Gastrocnemius medialis (tissue), 4 donors: ENCODE results near the gene CTSH. TPM values are rescaled to one million over a fixed set of nuclear protein-coding genes. Genes with fewer than 3 reads are reported as not detected.
"Not testable (repeated sequence)": the region's sequence is repeated elsewhere in the genome, so short reads cannot be mapped to it uniquely, and the experiment has no call there.

Experiments used
- ATAC-seq, 2 donors: fragments of 150-250 bp; one replicate each; pipeline ENCODE4 v1.9.1; 2016
- DNase-seq, 2 donors: peaks; one replicate each; pipeline ENCODE4 v3.0.0-alpha.2; 2019
- H3K27ac ChIP-seq, 4 donors: fragments of 200-600 bp; sonication (generic); 1 replicate in 1 of 4; 2 replicates in 3 of 4; pipeline ENCODE4 v1.5.1; 2016 to 2018; ENCODE audit warnings: mild to moderate bottlenecking in 2 of 4, moderate library complexity in 1 of 4
- H3K27me3 ChIP-seq, 3 donors: fragments of 200-600 bp; sonication (generic) in 2 of 3; 1 replicate in 1 of 3; 2 replicates in 2 of 3; pipeline versions ENCODE4 v1.5.1 to v1.6.0; 2016 to 2019; ENCODE audit warnings: mild to moderate bottlenecking in 1 of 3, moderate library complexity in 1 of 3
- H3K36me3 ChIP-seq, 2 donors: fragments of 200-600 bp; sonication (generic) in 1 of 2; one replicate each; pipeline ENCODE4 v1.5.1; 2017 to 2018
- H3K4me1 ChIP-seq, 2 donors: fragments of 200-600 bp; sonication (generic) in 1 of 2; one replicate each; pipeline ENCODE4 v1.5.1; 2016 to 2017; ENCODE audit warnings: mild to moderate bottlenecking in 2 of 2
- H3K4me3 ChIP-seq, 4 donors: fragments of 200-600 bp; sonication (generic) in 3 of 4; 1 replicate in 1 of 4; 2 replicates in 3 of 4; pipeline ENCODE4 v1.5.1; 2016 to 2019; ENCODE audit warnings: mild to moderate bottlenecking in 2 of 4
- H3K9me3 ChIP-seq, 3 donors: fragments of 200-600 bp; sonication (generic) in 2 of 3; 1 replicate in 1 of 3; 2 replicates in 2 of 3; pipeline ENCODE4 v1.5.1; 2016 to 2019
- POLR2A ChIP-seq, 2 donors: fragments of 450-650 bp; IDR thresholded peaks; one replicate each; pipeline ENCODE4 v1.6.1; 2017; ENCODE audit warnings: antibody characterized with exemption in 2 of 2, mild to moderate bottlenecking in 2 of 2, moderate library complexity in 2 of 2
- in situ Hi-C, 4 donors: fragments of 200-750 bp; cut with MboI; loops; one replicate each; pipeline versions ENCODE4 v1.15.0 to v1.8.0; 2017; ENCODE audit warnings: low sequenced_read_pairs in 4 of 4
- intact Hi-C: fragments of 100-400 bp; cut with DNase I; formaldehyde crosslinking; loops from one replicate; pipeline ENCODE4 v1.15.1; 2023; ENCODE audit warnings: low total_unique reads
- total RNA-seq, 4 donors: library from RNA; depleted of rRNA; stranded (reverse); fragments of >200 nt; gene quantifications; one replicate each; pipeline versions ENCODE4 v1.1.0 to v1.2.3, GENCODE V29; 2016
- TF ChIP-seq, protein P1 (sequence below), 5 experiments: fragments of 450-650 bp in 3 of 5; fragments of 200-600 bp in 2 of 5; sonication (generic) in 2 of 5; IDR thresholded peaks in 4 of 5; conservative IDR thresholded peaks in 1 of 5; 1 replicate in 4 of 5; 2 replicates in 1 of 5; pipeline ENCODE4 v1.5.1; 2016 to 2019; ENCODE audit warnings: antibody characterized with exemption in 5 of 5, mild to moderate bottlenecking in 3 of 5, moderate library complexity in 3 of 5

CTSH gene
- total RNA-seq, 4 donors from 2014 or later = 27.4 to 42.1 (median 29.4) TPM

DNA sequence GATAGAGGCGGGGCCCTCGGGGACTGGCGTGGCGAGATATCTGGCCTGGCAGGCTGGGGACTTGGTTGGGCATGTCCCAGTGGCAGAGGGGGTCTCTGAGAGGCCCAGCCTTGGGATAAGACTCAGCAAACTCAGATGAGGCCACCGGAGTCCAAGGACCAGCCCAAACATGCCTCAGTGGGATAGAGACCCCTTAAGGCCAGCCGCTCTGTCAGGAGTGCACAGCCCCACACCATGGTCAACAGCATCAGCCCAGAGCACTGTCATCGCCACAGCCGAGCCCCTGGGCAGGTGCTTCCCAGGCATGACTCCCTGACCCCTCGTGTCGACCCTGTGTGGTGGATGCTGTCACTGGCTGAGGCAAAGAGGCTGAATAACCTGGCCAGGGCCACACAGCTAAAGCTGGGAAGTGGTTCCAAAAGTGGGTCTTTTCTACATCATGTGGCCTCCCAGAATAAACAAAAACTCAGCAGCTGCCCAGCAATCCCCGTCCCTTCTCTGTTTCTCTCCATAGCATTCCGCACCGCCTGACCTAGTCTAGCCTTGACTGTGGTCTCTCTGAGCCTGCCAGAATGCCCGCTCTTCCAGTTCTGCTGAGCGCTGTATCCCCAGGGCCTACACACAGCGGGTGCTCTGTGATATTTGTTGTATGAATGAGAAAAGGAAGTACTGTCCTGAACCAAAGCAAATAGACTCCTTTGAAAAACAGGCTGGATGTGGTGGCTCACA, 15.1 kb downstream of the CTSH start:
- H3K4me1 ChIP-seq = peaks cover 12% of the 10 kb centered on the region in 2 donors
- ATAC-seq = no peak
- H3K27me3 ChIP-seq = no peaks in the 10 kb centered on the region
- in situ Hi-C loops (no loop called here), intact Hi-C loops (no loop called here)
- TF ChIP-seq, protein P1, sequence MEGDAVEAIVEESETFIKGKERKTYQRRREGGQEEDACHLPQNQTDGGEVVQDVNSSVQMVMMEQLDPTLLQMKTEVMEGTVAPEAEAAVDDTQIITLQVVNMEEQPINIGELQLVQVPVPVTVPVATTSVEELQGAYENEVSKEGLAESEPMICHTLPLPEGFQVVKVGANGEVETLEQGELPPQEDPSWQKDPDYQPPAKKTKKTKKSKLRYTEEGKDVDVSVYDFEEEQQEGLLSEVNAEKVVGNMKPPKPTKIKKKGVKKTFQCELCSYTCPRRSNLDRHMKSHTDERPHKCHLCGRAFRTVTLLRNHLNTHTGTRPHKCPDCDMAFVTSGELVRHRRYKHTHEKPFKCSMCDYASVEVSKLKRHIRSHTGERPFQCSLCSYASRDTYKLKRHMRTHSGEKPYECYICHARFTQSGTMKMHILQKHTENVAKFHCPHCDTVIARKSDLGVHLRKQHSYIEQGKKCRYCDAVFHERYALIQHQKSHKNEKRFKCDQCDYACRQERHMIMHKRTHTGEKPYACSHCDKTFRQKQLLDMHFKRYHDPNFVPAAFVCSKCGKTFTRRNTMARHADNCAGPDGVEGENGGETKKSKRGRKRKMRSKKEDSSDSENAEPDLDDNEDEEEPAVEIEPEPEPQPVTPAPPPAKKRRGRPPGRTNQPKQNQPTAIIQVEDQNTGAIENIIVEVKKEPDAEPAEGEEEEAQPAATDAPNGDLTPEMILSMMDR (IDR thresholded peaks at IDR 0.05 in 4 of 5, conservative IDR thresholded peaks at IDR 0.05 in 1 of 5) = no peak
- no peak for TF ChIP-seq POLR2A (IDR thresholded peaks at IDR 0.05)
- H3K27ac ChIP-seq = no peak overlapping the region
- H3K4me3 ChIP-seq = no peak overlapping the region
- peaks cover 0 to 13% of the 10 kb centered on the region in 2 donors for H3K36me3 ChIP-seq
- no peaks in the 10 kb centered on the region for H3K9me3 ChIP-seq
- no peak for DNase-seq

- no peak for ATAC-seq
- Histone ChIP-seq H3K27ac (no peak overlapping the region), H3K27me3 (no peaks in the 10 kb centered on the region), H3K36me3 (peaks cover 0 to 23% of the 10 kb centered on the region in 2 donors), H3K4me1 (peaks cover 12% of the 10 kb centered on the region in 2 donors), H3K9me3 (no peaks in the 10 kb centered on the region), H3K4me3 (no peak overlapping the region)
- TF ChIP-seq POLR2A (IDR thresholded peaks at IDR 0.05) = no peak
- TF ChIP-seq, protein P1 (IDR thresholded peaks at IDR 0.05 in 4 of 5, conservative IDR thresholded peaks at IDR 0.05 in 1 of 5) = no peak
- in situ Hi-C loops = no loop called here
- DNase-seq = no peak
- intact Hi-C loops = no loop called here
Observed at GRCh38 chr15:78928616-78929093, 16.2 kb downstream of the CTSH start.

DNA sequence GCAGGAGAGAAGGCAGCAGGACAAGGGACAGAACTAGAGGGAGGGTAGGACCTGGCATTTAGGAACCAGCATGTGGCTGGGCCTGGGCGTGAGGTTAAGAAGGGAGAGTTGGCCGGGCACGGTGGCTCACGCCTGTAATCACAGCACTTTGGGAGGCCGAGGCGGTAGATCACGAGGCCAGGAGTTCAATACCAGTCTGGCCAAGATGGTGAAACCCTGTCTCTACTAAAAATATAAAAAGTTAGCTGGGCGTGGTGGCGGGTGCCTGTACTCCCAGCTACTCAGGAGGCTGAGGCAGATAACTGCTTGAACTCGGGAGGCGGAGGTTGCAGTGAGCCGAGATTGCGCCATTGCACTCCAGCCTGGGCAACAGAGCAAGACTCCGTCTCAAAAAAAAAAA, 16.7 kb downstream of the CTSH start:
- in situ Hi-C loops = not testable (repeated sequence)

DNA sequence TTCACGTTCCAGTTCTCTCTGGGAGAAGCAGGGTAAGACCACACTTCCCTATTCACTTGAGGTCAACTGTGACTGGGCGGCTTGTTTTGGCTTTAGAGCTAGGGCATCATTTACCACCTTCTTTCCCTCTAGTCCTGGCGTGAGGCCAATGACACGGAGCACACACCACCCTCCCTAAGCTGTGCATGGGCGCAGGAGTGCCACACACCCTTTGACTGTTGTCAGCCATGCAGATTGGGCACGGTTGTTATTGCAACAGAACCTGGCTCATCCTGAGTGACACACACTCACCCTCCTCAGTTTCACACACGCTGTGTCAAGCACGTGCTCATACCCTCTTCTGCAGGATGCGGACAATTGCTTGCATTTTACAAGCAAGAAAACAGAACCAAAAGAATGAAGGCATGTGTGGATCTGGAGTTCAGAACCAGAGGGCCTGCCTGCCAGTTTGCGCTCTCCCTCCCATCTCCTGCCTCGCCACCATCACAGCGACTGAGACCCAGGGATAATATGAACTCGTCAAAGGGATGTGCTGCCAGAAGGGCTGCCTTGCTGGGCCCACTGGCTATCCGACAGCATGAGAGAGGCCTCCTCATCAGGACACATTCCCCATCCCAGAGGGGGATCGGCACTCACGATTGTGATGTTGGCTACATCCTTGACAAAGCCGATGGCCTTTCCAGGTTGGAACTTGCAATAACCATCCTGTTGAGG, 17.6 kb downstream of the CTSH start:
- peaks cover 0 to 37% of the 10 kb centered on the region in 2 donors for H3K36me3 ChIP-seq
- peaks cover 12% of the 10 kb centered on the region in 2 donors for H3K4me1 ChIP-seq
- DNase-seq = no peak
- no peak overlapping the region for H3K27ac ChIP-seq
- in situ Hi-C loops (no loop called here), intact Hi-C loops (no loop called here)
- TF ChIP-seq, protein P1 (IDR thresholded peaks at IDR 0.05 in 4 of 5, conservative IDR thresholded peaks at IDR 0.05 in 1 of 5) = no peak
- TF ChIP-seq POLR2A (IDR thresholded peaks at IDR 0.05) = no peak
- H3K27me3 ChIP-seq = no peaks in the 10 kb centered on the region
- no peak overlapping the region for H3K4me3 ChIP-seq
- no peak for ATAC-seq
- no peaks in the 10 kb centered on the region for H3K9me3 ChIP-seq

More for the DNA sequence above, 16.7 kb downstream of the CTSH start:
- H3K4me3 ChIP-seq, DNase-seq, ATAC-seq, H3K9me3 ChIP-seq, intact Hi-C loops, H3K27me3 ChIP-seq, H3K27ac ChIP-seq: not testable (repeated sequence)
- Histone ChIP-seq H3K4me1 (peaks cover 12% of the 10 kb centered on the region in 2 donors), H3K36me3 (peaks cover 0 to 28% of the 10 kb centered on the region in 2 donors)
